Rectal smooth muscle tissue (tissue), 1 donor: Measurements from ENCODE around the gene DENND2D.

Experiments used
- H3K27ac ChIP-seq: one replicate; pipeline ENCODE4 v1.7.0; 2013; ENCODE audit warnings: low read depth, low read length, inconsistent platforms
- H3K27me3 ChIP-seq: one replicate; pipeline ENCODE4 v1.7.0; 2013; ENCODE audit warnings: low read length; ENCODE audit not compliant: control insufficient read depth, insufficient read depth
- H3K36me3 ChIP-seq: one replicate; pipeline ENCODE4 v1.7.0; 2013; ENCODE audit warnings: low read length; ENCODE audit not compliant: control insufficient read depth, insufficient read depth
- H3K4me1 ChIP-seq: one replicate; pipeline ENCODE4 v1.7.0; 2013; ENCODE audit warnings: low read length; ENCODE audit not compliant: control insufficient read depth, insufficient read depth
- H3K4me3 ChIP-seq: one replicate; pipeline ENCODE4 v1.7.0; 2013; ENCODE audit warnings: low read length
- H3K9ac ChIP-seq: one replicate; pipeline ENCODE4 v1.7.0; 2013; ENCODE audit warnings: low read length

Gene DENND2D

DNA sequence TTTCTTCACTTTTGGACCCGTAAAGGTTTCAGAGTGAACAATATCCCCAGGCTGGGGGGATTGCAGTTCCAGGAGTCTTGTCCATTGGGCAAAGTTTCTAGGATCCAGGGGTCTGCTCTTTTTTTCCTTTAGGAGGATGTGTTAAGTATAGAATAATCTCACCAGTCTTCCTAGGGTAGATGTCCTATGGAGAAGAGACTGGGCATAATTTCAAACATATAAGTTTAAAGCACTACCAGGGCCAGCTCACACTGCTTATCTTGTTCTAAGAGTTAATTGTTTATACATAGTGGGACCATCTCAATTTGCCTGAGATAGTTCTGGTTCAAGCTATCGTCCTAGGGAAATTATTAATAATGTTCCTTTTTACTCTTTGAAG is 28.3 kb upstream of the DENND2D start:
- H3K36me3 ChIP-seq: no peaks in the 10 kb centered on the region
- H3K27ac ChIP-seq: no peak overlapping the region
- H3K9ac ChIP-seq: no peak overlapping the region
- H3K4me1 ChIP-seq: no peaks in the 10 kb centered on the region
- H3K4me3 ChIP-seq: no peak overlapping the region
- H3K27me3 ChIP-seq: no peaks in the 10 kb centered on the region

DNA sequence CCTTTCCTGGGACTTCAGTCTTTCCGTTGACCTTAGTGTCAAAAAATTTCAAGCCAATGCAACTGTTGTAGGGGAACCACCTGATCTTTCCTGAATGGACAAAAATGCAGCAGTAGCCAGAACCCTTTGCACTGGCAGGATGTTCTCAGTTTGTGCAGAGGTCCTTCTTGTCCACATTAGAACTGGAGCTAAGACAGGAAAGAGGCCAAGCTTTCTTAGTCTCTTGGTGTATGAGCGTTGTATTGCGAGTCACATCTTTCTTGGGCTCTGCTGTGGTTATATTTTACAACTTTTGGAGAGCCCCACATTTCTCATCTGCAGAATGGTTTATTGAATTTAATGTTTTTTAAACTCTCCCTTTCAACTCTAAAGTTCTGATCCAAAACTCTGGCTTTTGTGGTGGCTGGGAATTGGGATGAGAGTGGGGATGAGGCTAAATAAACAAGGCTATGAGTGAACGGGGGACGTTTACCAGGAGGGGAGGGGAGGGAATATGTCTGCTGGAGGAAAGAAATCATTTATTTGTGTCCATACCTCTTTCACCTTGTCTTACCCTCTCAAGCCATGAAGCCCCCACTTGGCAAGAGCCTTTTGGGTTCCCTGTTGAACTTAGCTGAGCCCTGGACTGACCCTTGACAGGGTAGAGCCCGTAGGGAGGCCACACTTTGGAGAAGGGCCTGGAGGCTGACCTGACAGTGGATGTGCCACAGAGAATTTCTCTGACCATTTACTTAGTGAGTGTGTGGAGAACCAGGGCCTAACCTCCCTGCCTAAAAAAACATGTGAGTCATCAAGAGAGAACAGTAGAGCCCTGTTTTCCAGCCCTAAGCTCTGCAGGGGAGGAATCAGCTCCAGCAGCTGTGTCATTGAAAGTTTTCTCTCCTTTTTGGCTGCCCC is 27.7 kb upstream of the DENND2D start:
- no peak overlapping the region for H3K9ac ChIP-seq
- H3K4me1 ChIP-seq: no peaks in the 10 kb centered on the region
- H3K4me3 ChIP-seq: no peak overlapping the region
- no peaks in the 10 kb centered on the region for H3K36me3 ChIP-seq
- H3K27me3 ChIP-seq: no peaks in the 10 kb centered on the region
- no peak overlapping the region for H3K27ac ChIP-seq

DNA sequence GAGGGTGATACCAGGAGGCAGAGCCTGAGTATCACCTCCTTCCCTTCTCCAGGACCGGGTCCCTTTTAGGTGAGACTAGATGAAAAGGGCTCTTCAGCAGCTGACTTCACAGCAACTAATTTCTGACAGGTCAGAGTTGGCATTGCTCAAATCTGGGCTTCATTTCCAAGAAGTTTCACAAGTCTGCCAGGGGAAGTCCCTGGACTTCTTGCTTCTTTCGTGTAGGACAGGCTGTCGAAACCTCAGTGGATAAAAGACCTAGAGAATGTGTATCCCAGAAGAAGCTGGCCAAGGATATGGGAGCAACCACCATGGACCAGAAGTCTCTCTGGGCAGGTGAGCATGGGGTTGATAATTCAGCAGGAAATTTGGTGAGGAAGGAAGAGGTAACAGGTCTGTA is 27.0 kb upstream of the DENND2D start, which contains the start of gene CHI3L2:
TSS of gene CHI3L2 (plus strand) at position 280 of the 400 bp plus-strand sequence. CDS start at position 297, 17 bp downstream.
- no peaks in the 10 kb centered on the region for H3K4me1 ChIP-seq
- no peak within 1 kb of the TSS for H3K4me3 ChIP-seq
- H3K9ac ChIP-seq: no peak within 1 kb of the TSS
- no peaks in the 10 kb centered on the region for H3K36me3 ChIP-seq
- no peaks in the 10 kb centered on the region for H3K27me3 ChIP-seq
- H3K27ac ChIP-seq: no peak within 1 kb of the TSS

DNA sequence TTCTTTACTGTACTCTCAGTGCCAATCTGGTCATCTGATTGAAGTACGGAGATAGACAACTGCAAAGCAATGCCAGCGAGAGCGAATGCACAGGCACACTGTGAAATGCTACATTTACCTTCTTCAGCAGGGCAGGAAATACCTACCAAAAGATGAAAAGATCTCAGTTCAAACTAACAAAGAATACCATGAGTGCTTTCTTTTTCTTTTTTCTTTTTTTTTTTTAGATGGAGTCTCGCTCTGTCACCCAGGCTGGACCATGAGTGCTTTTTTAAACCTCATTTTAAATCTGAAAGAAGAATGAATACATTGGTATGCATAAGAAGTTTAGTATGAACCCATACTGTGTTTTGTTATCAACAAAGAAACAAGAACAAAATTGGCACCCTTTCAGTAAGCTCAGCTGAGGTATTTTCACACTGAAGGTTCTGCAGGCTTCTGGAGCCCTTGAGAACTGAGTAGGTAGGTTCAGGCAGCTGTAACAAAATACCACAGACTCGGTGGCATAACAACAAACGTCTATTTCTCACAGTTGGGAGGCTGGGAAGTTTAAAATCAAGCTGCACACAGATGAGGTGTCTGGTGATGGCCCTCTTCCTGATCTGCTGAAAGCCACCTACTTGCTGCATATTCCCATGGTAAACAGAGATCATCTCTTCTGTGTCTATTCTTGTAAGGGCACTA is 25.4 kb upstream of the DENND2D start:
- Histone ChIP-seq H3K4me1 (no peaks in the 10 kb centered on the region), H3K36me3 (no peaks in the 10 kb centered on the region), H3K9ac (no peak overlapping the region), H3K27me3 (no peaks in the 10 kb centered on the region), H3K27ac (no peak overlapping the region), H3K4me3 (no peak overlapping the region)

GRCh38 chr1:111225091-111225490 is 24.6 kb upstream of the DENND2D start:
- Histone ChIP-seq H3K27me3 (no peaks in the 10 kb centered on the region), H3K4me1 (no peaks in the 10 kb centered on the region), H3K9ac (no peak overlapping the region)

DNA sequence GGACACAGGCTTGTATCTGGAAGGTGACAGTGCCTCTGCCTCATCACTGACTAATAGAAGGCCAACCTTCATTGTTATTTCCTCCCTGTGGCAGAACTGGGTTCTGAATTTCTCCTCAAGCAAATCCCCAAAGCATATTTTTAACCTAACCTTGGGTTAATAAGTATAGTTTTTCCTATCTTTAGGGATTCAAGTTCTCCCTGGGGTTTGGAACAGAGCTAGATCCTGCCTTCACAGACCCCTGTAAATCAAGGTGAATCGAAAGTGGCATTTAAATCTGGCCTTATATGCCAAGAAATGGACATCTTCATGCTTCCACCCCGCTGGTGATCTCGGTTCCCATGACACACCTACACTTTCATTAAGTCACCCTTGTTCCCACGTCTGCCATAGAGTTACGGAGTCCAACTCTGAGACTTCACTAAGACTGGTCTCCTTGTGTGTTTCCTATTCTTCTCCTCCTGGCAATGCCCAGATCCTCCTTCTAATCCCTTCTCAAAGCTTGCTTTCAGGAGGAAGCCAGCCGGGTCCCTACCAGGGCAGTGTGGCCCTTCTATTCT is 22.8 kb upstream of the DENND2D start:
- H3K27ac ChIP-seq: no peak overlapping the region
- H3K4me3 ChIP-seq: no peak overlapping the region
- H3K9ac ChIP-seq: no peak overlapping the region
- H3K36me3 ChIP-seq: no peaks in the 10 kb centered on the region
- H3K27me3 ChIP-seq: no peaks in the 10 kb centered on the region
- no peaks in the 10 kb centered on the region for H3K4me1 ChIP-seq

More at GRCh38 chr1:111225091-111225490, 24.6 kb upstream of the DENND2D start:
- Histone ChIP-seq H3K36me3 (no peaks in the 10 kb centered on the region), H3K4me3 (no peak overlapping the region), H3K27ac (no peak overlapping the region)

DNA sequence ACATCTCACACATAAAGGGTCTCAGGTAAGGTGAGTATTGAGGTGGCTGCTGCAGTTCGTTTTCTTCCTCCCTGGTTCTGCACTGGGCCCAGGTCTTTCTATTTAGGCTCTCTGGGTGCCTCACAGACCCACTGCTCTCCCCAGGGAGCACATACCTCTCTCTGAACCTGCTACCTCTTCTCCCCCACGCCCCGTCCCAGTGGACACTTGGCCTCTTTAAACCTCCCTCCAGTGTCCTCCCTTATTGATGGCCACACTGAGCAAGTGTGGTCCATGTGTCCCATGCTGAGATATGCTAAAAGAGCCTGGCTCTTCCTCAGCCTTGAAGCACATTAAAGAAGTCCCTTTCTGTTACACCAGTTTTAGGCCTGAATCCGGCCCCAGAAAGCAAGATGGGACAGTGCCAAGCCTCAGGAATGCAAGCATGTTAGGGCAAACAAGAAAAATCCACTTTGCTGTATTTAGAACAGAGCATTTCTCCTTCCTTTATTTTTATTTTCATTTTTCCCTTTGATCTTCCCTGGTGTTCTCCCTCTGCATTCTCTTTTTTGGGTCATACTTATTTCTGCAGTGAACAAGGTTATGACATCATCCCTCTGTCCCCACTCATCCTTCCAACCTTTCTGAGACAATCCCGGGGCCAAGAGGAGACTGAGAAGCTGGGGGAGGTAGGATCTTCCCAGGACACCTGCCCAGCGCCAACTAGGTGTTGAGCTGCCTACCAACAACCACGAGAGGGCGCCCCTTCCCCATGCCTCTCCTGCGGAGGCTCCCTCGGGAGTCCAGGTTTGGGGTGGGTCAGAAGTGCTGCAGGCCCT is 22.1 kb upstream of the DENND2D start:
- H3K4me1 ChIP-seq: no peaks in the 10 kb centered on the region
- no peak overlapping the region for H3K27ac ChIP-seq

DNA sequence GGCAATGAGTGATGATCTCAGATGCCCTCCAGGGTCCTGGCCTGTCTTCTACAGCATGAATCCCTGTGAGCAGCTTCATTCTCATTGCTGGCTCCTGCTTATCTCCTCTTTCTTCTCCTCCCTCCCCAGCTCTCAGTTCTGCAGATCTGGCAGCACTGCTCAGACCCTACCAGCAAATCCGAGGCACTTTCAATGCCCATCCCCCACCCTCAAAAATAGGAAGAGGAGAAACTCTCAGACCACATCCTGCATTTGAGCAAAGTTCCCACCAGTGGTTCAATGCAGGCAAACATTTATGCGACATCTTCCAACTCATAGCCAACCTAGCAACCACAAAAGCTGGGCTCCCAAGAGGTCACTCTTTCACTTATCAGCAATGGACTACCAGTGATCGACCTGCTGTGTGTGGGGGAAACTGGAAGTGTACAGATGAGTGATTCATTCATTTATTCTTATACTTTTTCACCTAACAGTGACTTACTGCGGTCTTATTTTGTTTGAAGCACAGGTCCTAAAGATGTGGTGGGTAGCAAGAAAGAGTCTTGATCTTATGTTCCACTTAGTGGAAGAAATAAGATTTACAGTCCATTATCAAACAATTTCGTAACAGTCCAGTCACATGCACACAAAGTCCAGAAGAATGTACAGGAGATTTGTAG is 21.3 kb upstream of the DENND2D start:
- Histone ChIP-seq H3K4me1 (no peaks in the 10 kb centered on the region), H3K9ac (no peak overlapping the region), H3K27ac (no peak overlapping the region), H3K27me3 (no peaks in the 10 kb centered on the region), H3K4me3 (no peak overlapping the region), H3K36me3 (no peaks in the 10 kb centered on the region)

More for the DNA sequence above, 22.1 kb upstream of the DENND2D start:
- no peak overlapping the region for H3K9ac ChIP-seq
- no peaks in the 10 kb centered on the region for H3K36me3 ChIP-seq
- no peak overlapping the region for H3K4me3 ChIP-seq
- no peaks in the 10 kb centered on the region for H3K27me3 ChIP-seq

- no peak overlapping the region for H3K9ac ChIP-seq
- no peaks in the 10 kb centered on the region for H3K36me3 ChIP-seq
- no peak overlapping the region for H3K4me3 ChIP-seq
- no peaks in the 10 kb centered on the region for H3K4me1 ChIP-seq
- no peaks in the 10 kb centered on the region for H3K27me3 ChIP-seq
- no peak overlapping the region for H3K27ac ChIP-seq
These were observed 20.8 kb upstream of the DENND2D start for GRCh38 chr1:111221276-111221632.

- no peak overlapping the region for H3K9ac ChIP-seq
- H3K36me3 ChIP-seq: no peaks in the 10 kb centered on the region
- H3K4me3 ChIP-seq: no peak overlapping the region
- no peaks in the 10 kb centered on the region for H3K27me3 ChIP-seq
- H3K27ac ChIP-seq: no peak overlapping the region
- no peaks in the 10 kb centered on the region for H3K4me1 ChIP-seq
These were observed 19.9 kb upstream of the DENND2D start for GRCh38 chr1:111220302-111220890.

DNA sequence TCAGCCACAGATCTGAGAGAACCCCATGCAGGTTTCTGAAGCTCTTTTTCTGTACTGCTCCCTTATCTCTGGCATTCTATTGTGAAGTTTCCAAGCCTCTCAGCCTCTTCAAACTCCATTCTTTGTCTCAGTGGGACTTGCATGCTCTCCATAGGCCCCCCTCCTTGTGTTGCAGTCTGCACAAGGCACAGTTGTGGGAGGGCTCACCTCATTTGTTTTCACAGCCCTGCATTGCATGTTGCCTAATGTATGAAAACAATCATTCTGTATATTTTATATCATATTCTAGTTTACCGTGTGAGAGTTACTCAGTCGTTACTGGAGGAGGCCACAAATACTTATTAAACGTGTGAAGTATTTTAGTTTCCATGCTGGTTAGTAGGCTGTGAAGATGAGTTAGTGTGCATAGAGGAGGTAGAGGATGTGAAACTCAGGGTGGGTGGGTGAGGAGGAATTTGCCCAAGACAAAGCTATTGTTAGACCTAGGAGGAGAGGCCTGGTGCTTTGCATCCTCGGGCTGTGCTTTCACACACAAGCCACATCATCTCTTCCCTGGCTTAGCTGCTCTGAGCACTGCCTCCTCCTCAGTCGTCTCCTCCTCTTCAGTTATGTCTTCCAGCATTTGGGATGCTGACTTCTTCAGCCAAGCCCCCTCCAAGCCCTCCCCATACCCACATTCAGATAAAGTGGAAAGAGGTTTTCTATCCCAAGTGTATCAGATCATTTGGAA is 19.3 kb upstream of the DENND2D start:
- no peaks in the 10 kb centered on the region for H3K27me3 ChIP-seq
- H3K9ac ChIP-seq: no peak overlapping the region
- H3K4me3 ChIP-seq: no peak overlapping the region
- no peak overlapping the region for H3K27ac ChIP-seq
- H3K4me1 ChIP-seq: no peaks in the 10 kb centered on the region
- no peaks in the 10 kb centered on the region for H3K36me3 ChIP-seq
